HG02642 (cell line): ENCODE measurements around the gene CACNA1A.
"Not testable (repeated sequence)": the region's sequence is repeated elsewhere in the genome, so short reads cannot be mapped to it uniquely, and the experiment has no call there.

Source experiments
- ATAC-seq: cut with Tn5 transposase; IDR thresholded peaks from one replicate; pipeline ENCODE4 v1.9.1; 2021; ENCODE audit warnings: mild to moderate bottlenecking; ENCODE audit not compliant: unreplicated experiment, poor library complexity

CACNA1A gene

DNA sequence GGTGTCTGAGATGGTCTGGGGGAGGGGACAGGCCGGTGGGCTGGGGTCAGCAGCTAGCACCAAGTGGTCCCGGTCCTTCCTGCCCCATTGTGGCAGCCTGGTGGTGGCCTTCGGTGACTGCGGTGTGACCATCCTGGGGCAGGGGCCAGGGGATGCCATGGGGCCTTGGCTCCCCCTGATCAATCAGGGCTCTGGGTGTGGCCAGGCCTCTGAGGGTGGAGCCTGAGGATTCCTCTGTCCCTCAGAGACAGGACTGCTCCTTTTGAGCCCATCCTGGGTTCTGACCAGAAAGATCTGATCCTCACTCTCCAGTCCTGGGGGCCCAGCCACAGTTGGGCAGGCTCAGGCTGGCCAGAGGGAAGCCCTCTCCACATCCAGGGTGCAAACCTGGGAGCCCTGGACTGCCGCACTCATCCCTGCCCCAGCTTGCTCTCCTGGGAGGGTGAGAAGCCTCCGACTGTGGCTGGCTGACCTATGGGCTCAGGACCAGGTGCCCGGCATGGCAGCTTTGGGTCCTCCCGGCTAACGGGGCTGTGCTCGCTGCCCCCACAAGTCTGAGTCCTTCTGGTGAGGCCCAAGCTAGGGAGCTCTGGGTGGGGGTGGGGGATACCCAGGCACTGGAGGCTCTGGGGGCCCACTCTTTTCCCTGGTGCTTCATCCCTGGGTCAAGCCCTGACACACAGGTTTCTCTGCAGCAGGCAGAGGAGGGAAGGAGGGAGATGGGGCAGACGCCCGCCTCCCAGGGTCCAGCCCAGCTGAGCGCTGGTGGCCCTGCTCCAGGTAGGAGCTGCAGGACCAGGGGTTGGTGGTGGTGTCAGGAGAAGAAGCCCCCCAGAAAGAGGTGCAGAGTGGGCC lies 296.6 kb downstream of the CACNA1A start:
- ATAC-seq, result no peak

DNA sequence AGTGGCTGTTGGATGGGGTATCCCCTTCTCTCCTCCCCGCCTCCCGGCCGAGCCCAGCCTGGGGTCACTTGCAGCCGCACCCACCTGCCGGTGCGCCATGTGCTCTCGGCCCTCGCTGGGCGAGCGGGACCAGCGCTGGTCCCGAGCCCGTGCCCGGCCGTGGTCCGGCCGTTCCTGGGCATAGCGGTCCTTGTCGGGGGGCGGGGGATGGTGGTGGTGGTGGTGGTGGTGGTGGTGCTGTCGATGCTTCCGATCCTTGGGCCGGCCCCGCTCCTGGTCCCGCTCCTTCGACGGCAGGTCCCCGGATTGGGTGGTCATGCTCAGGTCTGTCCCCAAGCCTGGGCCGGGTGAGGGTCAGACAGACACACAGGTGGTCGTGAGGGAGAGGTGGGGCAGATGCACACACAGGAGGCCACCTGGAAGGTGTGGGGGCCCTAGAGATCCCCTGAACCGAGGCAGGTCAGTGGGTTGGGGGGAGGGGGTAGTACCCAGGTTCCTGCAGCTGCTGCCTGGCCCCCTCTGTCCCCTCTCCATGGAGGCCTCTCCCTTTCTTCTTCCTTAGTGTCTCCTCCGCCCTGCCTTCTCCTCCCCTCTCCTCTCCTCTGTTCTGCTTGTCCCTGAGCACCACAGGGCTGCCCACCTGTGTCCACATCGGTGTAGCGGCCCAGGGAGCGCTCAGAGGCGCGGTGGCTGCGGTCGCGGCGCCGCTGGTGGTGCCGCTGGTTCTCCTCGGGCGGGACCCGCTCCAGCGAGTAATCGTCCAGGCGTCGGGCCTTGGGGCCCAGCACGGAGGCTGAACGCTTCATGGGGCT lies 297.4 kb downstream of the CACNA1A start:
- ATAC-seq, result no peak

DNA sequence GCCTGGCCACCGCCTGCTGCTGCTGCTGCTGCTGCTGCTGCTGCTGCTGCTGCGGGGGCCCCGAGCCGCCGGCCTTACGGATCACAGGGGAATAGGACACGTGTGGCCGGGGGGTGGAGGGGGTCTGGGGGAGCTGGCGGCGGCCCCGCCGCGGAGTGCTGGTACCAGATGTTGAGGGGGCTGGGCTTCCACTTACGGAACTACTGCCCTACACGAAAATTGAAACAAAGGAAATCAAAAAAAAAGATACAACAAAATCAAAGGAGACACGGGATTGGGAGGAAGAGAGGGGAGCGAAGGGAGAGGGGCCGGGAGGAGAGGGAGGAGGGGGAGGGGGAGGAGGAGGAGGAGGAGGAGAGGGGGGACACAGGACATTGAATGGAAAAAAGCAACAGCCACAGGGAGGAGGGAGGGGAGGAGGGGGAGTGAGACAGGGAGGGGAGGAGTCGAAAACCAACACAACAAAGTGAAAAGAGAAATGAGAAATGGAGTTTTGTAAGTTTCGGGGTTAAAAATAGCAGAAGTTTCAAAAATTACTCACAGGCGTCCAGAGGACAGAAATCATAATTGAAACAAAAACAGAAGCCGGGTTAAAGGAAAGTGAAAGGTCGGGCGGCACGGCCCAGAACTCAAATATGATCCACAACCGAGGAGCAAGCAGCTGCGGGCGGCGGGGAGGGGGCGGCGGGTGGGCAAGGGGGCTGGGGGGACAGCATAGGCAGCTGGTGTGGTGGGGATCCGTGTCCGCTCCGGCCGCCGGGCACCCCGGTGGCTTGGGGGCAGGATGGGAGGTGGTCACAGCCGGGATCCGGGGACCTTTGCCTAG lies 298.2 kb downstream of the CACNA1A start:
- peak; percentile 52 for ATAC-seq

DNA sequence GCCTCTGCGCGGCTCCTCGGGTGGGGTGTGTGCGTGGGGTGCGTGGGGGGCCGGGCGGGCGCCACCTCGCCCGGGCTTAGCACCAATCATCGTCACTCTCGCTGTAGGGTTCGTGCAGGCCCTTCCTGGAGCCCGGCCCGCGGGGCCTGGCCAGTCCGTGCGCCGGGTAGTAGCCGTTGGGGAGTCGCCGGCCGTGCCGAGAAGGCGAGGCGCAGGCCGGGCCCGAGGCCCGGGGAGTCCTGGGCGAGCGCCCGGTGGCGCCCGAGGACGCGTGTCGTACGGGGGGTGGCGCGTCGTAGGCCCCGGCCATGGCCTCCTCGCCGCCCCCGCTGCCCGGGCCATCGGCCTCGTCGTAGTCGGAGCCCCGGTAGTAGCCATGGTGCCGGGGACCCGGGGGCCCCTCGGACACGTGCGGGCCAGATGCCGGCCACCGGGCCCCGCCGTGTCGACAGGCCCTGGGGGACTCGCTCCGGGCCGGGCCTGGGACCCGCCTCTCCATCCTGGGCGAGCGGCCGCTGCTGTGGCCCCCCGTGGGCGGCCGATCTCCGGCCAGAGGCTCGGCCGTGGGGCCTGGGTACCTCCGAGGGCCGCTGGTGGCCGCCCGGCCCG lies 298.9 kb downstream of the CACNA1A start:
- ATAC-seq, result no peak

DNA sequence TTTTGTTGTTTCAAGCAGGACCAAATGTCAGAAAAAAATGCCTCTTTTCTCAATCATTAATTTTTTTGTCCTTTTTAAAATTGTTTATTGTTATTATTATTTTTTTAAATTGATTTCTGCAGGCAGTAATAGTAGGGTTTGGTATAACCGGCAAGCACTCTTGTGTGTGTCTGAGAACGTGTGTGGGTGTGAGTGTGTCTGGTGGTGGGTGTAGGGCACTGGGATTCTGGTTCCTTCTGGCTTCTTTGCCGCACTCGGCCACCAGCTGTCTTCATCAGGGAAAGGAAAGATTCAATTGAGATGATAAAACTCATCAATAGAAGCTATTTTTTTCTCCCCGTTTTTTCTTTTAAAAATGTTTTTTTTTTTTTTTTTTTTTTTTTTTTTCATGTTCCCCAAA lies 299.7 kb downstream of the CACNA1A start:
- no peak for ATAC-seq

DNA sequence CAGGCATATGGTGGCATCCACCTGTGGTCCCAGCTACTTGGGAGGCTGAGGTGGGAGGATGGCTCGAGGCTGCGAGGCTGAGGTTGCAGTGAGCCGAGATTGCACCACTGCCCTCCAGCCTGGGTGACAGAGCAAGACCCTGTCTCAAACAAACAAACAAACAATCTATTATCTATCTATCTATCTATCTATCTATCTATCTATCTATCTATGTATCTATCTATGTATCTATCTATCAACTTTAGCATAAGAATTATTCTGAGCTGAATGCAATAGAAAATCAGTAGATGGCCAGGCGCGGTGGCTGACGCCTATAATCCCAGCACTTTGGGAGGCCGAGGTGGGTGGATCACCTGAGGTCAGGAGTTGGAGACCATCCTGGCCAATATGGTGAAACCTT lies 304.2 kb downstream of the CACNA1A start:
- not testable (repeated sequence) for ATAC-seq

DNA sequence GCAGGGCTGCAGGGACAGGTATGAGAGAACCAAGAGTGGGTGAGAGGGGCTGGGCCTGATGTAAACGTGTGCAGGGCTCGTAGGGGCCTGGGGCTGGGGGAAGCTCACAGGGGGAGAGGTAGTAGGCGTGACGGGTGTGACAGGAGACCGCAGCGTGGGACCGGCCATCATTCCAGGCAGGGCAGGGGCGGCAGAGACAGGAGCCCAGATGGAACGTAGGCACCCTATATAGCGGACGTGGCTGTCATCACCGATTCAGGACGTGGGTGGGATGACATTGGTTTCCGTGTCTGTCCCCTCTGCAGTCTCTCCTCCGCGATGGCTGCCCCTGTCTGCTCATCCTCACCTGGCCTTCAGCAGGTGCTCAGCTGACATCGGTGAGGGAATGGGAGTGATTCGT lies 307.6 kb downstream of the CACNA1A start:
- no peak for ATAC-seq

DNA sequence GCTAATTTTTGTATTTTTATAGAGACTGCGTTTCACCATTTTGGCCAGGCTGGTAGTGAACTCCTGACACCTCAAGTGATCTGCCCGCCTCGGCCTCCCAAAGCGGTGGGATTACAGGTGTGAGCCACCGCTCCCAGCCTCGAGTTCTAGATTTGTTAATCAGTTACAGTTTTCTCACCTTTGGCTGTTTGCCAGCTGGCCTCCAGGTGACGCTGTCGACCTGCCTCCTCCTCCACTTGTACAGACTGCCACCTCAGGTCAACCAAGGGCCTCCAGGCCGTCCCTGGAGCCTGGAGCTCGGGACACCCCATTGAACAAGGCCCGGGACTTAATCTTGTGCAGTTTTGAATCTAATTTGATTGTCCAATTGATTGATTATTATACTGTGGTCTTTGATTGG lies 310.6 kb downstream of the CACNA1A start:
- no peak for ATAC-seq

DNA sequence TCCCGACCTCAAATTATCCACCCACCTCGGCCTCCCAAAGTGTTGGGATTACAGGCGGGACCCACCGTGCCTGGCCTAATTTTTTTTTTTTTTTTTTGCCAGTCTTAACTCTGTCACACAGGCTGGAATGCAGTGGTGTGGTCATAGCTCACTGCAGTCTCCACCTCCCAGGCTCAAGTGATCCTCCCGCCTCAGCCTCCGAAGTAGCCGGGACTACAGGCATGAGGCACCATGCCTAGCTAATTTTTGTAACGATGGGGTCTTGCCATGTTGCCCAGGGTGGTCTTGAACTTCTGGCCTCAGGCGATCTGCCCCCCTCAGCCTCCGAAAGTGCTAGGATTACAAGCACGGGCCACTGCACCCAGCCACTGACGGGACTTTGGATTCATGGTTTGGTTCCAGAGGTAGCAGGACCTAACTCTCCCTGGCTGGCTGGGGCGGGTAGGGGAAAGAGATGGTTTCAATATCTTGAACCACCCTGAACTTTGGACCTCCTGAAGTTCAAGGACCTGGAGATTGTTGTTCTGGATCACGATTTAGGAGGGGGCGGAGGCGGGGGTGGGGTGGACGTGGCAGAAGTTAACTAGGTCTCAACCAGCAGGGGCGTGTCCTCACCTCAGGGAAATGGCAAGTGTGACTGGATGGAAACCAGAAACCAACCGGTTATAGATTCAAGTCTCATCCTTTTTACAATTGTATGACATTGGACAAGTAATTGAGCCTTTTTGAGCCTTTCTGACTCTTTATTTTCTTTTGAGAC lies 315.3 kb downstream of the CACNA1A start:
- no peak for ATAC-seq

DNA sequence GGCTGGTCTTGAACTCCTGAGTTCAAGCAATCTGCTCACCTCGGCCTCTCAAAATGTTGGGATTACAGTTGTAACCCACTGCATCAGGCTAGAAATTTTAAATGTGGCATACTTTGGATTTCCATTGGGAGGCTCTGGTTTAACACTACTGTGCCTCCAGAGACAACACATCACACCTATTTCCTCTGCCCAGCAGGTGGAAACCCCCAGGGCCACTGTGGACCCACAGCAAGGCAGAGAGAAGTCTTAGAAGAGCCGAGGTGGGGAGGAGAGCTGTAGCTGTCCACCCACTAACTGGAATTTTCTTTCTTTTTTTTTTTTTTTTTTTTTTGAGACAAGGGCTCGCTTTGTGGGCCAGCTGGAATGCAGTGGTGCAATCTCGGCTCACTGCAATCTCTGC lies 316.7 kb downstream of the CACNA1A start:
- ATAC-seq, result no peak

DNA sequence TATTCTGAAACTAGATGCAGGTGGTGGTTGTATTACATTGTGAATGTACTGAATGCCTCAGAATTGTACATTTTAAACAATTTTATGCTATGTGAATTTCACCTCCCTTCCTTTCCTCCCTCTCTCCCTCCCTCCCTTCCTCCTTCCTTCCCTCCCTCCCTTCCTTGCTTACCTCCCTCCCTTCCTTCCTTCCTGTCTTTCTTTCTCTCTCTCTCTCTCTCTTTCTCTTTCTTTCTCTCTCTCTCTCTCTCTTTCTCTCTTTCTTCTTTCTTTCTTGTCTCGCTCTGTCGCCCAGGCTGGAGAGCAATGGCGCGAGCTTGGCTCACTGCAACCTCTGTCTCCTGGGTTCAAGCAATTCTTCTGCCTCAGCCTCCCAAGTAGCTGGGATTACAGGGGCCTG lies 318.9 kb downstream of the CACNA1A start:
- ATAC-seq, result no peak

DNA sequence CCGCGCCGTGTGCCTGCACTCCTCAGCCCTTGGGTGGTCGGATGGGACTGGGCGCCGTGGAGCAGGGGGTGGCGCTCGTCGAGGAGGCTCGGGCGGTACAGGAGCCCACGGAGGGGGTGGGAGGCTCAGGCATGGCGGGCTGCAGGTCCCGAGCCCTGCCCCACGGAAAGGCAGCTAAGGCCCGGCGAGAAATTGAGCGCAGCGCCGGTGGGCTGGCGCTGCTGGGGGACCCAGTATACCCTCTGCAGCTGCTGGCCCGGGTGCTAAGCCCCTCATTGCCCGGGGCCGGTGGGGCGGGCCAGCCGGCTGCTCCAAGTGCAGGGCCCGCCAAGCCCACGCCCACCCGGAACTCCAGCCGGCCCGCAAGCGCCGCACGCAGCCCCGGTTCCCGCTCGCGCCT lies 319.6 kb downstream of the CACNA1A start:
- ATAC-seq, result not testable (repeated sequence)

DNA sequence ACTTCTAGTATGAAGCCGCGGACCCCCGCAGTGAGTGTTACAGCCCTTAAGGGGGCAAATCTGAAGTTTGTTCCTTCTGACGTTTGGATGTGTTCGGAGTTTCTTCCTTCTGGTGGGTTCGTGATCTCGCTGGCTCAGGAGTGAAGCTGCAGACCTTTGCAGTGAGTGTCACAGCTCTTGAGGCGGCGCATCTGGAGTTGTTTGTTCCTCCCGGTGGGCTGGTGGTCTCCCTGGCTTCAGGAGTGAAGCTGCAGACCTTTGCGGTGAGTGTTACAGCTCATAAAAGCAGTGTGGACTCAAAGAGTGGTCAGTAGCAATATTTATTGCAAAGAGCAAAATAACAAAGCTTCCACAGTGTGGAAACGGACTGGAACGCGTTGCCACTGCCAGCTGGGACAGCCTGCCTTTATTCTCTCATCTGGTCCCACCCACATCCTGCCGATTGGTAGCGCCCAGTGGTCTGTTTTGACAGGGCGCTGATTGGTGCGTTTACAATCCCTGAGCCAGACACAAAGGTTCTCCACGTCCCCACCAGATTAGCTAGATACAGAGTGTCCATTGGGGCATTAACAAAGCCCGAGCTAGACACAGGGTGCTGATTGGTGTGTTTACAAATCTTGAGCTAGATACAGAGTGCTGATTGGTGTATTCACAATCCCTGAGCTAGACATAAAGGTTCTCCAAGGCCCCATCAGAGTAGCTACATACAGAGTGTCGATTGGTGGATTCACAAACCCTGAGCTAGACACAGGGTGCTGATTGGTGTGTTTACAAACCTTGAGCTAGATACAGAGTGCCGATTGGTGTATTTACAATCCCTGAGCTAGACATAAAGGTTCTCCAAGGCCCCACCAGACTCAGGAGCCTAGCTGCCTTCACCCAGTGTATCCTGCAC lies 320.3 kb downstream of the CACNA1A start:
- not testable (repeated sequence) for ATAC-seq

DNA sequence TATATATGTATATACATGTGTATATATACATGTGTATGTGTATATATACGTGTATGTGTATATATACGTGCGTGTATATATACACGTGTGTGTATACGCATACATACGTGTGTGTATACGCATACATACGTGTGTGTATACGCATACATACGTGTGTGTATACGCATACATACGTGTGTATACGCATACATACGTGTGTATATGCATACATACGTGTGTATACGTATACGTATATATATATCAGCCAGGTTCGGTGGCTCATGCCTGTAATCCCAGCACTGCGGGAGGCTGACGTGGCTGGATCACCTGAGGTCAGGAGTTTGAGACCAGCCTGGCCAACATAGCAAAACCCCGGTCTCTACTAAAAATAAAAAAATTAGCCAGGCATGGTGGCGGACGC lies 321.4 kb downstream of the CACNA1A start:
- ATAC-seq, result not testable (repeated sequence)

DNA sequence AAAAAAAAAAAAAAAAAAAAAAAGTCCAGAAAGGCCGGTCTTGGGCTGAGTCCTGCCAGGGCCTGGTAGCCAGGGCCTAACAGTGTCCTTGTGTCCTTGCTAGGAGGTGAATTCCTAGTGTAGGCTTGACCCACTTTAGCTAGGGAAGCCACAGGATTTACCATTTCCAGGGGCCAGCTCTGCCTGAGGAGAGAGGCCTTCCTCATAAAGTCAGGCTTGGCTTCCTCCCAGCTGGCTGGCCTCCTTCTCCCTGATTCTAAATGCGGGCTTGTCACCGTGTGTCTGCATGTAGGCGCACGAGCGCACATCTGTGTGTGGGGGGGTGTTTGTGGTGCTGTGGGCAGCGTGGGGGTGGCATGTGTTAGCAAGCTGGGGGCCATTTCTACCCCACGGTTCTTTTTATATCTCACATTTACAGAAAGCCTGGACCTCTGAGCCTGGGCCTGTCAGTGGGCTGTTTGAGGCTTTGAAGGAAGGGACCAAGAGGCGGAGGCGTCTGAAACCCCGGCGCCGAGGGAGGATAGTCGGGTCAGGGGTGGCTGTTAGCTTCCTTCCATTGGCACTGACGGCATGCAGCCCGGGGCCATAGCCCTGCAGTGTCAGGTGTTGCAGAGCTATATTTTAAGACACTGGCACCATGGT lies 324.4 kb downstream of the CACNA1A start:
- ATAC-seq, result no peak

DNA sequence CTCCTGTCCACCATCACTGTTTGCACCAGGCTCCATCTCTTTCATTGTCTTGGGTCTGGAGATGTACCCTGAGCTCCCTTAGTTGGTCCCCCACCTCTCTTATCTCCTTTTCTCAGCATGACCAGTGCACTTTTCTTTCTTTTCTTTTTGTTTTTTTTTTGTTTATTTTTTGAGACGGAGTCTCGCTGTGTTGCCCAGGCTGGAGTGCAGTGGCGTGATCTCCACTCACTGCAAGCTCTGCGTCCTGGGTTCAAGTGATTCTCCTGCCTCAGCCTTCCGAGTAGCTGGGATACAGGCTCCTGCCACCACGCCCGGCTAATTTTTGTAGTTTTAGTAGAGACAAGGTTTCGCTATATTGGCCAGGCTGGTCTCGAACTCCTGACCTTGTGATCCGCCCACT lies 328.0 kb downstream of the CACNA1A start:
- ATAC-seq, result not testable (repeated sequence)

DNA sequence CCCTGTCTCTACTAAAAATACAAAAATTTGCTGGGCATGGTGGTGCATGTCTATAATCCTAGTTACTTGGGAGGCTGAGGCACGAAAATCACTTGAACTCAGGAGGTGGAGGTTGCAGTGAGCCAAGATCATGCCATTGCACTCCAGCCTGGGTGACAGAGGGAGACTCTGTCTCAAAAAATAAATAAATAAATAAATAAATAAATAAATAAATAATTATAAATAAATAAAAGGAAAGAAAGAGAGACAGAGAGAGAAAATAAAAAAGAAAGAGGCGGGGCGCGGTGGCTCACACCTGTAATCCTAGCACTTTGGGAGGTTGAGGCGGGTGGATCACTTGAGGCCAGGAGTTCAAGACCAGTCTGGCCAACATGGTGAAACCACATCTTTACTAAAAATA lies 328.7 kb downstream of the CACNA1A start:
- ATAC-seq, result not testable (repeated sequence)

DNA sequence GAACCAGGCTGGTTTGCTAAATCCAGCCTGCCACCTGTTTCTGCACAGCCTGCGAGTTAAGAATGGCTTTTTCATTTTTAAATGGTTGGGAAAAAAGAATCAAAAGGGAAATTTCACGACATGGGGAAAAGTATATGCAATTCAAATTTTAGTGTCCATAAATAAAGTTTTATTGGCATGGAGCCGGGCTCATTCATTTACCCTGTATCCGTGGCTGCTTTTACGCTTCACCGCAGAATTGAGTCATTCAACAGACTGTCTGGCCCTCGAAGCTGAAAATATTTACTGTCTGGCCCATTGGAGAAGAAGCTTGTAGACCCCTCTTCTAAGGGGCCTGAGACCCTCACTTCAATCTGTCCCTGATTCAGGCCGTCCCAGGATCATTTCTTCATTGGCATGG lies 329.9 kb downstream of the CACNA1A start:
- no peak for ATAC-seq
